ENCODE measurements around the gene PGAP6.

DNA sequence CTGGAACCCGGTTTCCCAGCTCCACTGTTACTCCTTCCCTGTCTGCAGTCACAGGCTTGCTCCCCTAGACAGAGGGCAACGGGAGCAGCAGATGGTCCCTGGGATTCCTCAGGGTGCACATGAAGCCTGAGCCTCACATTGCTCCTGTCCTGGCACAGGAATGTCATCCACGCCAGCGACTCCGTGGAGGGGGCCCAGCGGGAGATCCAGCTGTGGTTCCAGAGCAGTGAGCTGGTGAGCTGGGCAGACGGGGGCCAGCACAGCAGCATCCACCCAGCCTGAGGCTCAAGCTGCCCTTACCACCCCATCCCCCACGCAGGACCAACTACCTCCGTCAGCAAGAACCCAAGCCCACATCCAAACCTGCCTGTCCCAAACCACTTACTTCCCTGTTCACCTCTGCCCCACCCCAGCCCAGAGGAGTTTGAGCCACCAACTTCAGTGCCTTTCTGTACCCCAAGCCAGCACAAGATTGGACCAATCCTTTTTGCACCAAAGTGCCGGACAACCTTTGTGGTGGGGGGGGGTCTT, 18.3 kb upstream of the PGAP6 start:
- TF ChIP-seq POLR2A (IDR thresholded peaks at IDR 0.05) (no peak), CTCF (IDR thresholded peaks at IDR 0.05) (no peak)

Data from lower leg skin (tissue), 3 donors.